Endometrial microvascular endothelial cells (primary cell): Measurements from ENCODE around the gene MAP1B. TPM values are rescaled to one million over a fixed set of nuclear protein-coding genes. Genes with fewer than 3 reads are reported as not detected.

Experiments
- in situ Hi-C: cut with HindIII; loops from 2 replicates; pipeline ENCODE4 v1.10.0; 2017; ENCODE audit warnings: low sequenced_read_pairs, low pct_unique_long_range_greater_than_20kb; ENCODE audit errors: inconsistent ontology term
- total RNA-seq: library from RNA; depleted of rRNA; stranded (reverse); fragments of >200 nt; gene quantifications from one replicate; pipeline ENCODE4 v1.2.3, GENCODE V29; 2015; ENCODE audit errors: inconsistent ontology term

Gene MAP1B
- total RNA-seq, 1 donor from 2014 or later: 226 TPM

DNA sequence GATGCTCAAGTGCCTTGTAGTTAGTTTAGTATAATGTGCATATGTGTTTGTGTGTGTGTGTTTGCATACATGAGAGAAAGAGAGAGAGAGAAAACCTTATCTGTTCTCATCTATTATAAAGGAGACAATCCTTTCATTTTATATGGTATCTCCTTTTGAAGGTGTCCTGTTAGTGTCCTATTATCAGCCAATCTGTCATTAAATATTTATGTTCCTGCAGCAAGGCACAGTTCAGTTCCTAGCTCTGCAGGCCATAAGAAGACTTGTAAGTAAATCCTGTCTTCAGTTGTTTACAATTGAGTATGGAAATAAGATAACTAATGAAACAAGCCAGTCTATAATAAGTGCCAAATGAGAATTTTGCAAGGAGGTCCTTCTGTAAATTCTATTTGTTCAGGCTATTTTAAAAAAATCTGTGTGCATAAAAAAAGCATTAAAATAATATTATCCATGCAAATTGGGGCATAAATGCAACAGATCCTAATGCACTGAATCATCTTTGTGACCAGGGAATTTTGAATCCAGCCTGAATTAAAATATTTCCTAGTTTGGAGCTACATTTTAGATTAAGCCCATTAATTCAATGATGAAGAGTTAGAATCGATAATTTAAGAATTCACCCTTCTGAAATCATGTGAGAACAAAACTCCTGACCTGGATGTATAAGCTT lies 18.1 kb downstream of the MAP1B start:
- in situ Hi-C loops: no loop called here

DNA sequence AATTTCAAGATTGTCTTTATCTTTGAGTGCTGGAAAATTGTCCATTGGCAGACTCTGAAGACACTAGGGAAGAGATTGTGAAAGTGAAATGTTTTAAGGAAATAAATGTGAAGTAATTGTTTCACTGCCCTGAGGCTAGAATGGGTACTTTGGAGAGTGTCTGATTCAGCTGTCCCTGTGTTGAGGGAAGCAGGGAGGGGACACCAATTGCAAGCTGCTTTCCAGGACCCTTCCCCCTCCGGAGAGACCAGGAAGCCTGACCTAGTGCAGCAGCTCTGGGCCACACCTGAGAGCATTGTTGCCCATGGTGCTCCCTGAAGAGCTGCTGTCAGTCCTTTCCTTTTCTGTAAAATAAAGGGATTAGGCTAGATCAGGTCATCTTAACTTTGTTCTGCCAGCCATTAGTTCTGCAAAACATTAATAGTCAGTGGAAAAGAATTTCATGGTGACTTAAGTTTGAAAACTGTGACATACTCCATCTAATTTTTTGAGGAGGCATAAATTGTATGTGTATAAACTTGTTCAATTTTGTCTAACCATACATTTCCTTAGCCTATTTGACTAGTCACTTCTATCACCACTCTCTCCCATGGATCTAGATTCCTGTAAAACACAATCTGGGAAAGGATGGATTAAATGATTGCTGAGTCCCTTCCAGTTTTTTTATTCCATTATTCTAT lies 18.8 kb downstream of the MAP1B start:
- in situ Hi-C loops: no loop called here

DNA sequence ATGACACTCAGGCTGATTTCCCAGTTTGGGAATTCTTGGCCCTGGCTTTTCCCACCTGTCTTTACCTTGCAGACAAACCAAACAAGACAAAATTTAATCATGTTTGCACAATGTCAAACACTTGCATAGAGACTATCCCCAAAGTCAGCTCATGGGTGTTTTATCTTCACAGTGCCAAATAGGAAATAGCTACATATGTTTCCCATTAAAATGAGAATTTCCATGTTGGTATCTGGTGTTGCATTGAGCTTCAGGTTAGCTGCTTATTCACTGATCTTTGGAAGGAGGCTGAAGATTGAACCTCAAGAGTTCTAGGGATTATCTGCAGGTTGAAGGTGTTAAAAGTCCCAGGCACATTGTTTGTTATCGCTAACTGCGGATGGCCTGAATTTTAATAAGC lies 19.5 kb downstream of the MAP1B start:
- in situ Hi-C loops: no loop called here

DNA sequence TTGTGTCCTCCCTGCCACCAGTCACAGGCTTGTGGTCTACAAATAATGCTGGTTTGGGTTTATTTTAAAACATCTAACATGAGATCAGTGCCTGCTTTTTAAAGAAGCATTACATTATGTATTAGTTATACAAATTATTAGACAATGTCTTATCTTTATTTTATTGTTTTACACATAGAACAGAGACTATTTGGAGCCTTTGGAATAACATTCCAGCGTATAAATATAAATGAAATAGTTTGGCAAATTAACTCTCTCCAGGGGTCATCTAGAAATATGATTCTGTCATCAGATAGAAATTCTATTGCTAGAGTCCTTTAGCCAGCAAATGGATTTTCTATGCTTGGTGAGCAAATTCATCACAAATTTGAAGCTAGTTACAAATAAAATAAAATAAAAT lies 22.4 kb downstream of the MAP1B start:
- in situ Hi-C loops: loop anchor here (10.0 kb wide), 1 partner anchor 175 kb away; no protein-coding TSS in a partner anchor

DNA sequence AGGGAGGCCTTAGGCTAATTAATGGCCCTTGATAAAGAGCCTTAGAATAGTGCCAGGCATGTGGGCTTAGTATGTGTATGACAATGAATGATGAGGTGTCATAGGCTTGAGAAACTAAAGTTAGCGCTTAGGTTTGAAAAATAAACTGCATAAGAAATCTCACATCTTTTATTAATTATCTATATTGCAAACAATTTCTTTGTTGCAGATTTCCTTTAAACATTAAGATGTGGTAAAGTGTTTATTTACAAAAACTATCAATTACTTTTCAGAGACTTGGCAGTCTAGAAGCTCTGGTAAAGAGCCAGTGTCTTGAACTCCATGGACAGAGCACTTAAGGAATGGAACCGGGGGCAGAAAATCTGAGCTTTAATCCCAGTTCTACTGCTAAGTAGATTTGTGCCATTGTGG lies 23.1 kb downstream of the MAP1B start:
- in situ Hi-C loops: loop anchor here (10.0 kb wide), 1 partner anchor 174 kb away; no protein-coding TSS in a partner anchor

DNA sequence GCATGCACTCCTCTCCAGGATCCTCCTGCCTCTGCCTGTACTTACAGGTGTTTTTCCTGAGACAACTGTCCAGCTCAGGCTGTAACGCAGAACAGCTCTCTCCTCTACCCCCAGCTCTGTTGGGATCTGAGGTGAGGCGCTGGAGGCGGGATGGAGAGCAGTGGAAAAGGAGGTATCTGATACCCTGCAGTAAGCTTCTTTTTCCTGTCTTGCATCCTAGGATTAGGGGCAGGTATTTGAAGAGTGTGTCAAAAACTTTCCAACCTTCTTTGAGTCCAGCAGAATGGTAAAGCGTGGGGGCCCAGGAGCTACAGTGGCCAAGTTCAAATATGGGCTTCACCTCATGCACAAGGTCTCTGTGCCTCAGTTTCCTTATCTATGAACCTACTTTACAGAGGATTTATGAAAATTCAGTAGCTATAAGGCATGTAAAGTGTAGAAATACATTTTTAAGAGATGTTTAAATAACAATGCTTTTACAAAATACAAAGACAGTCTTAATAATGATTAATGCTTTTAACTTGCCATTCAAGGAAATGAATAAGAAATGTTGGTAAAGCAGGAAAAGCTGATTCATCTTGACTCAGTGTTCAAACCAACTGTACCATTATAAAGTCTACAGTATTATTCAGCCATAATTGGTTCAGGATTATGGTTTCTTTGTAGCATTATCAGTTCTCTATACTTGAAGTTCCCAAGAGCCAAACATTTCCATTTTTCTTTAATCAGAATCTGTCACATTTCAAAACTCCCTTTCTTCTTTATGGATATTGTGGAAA lies 26.1 kb downstream of the MAP1B start:
- in situ Hi-C loops: loop anchor here (10.0 kb wide), 1 partner anchor 171 kb away; no protein-coding TSS in a partner anchor

DNA sequence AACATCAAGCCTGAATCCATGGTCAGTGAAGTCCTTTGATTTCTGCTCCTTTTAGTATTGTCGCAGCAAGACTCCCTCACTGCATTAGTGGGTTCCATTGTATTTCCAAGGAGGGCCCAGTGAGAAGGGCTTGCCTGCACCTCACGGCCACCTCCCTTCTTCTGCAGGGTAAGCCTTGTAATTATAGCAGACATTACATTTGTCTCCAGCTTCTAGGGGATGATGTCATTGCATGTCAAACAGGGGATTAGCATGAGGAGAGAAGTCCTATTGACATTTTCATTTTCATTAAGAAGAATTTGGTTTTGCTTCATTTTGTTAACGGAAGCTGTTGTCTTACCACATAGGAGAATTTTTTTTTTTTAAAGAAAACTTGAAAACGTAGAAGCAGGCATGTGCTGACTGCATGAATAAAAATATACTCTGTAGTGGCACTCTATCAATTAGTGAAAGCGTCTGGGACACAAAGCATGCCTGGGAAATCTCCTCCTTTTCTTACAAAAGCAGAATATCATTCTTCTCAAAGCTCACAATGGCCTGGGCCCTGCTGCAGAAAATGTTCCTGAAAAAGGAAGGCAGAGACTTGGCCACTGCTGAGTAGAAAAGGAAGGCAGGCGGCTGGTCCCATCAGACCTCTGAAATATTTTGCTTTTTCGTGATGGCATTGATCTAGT lies 27.1 kb downstream of the MAP1B start:
- in situ Hi-C loops: loop anchor here (10.0 kb wide), 1 partner anchor 170 kb away; no protein-coding TSS in a partner anchor

DNA sequence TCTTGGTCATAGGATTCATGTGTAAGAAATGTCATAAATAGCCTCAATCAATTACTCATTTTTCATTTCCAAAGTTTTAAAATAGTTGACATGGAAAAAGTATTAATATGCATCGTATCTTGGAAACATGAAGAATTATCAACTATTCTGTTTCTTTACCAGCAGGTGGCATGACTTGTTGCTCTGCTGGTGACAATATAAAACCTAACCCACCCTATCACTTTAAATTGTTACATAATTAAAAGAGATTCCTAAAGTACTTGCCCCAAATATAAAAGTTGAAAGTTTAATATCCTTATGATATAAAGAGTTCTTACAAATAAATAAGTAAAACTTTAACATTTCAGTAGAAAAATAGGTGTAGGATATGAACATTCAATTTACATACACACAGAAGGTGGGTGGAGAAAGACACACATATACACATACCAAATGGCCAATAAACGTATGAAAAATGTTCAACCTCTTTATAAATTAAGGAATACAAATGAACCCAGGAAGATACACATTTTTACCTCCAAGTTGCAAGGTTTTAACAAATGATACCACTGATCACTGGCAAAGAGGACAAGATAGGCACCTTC lies 30.6 kb downstream of the MAP1B start:
- in situ Hi-C loops: loop anchor here (10.0 kb wide), 1 partner anchor 167 kb away; no protein-coding TSS in a partner anchor

DNA sequence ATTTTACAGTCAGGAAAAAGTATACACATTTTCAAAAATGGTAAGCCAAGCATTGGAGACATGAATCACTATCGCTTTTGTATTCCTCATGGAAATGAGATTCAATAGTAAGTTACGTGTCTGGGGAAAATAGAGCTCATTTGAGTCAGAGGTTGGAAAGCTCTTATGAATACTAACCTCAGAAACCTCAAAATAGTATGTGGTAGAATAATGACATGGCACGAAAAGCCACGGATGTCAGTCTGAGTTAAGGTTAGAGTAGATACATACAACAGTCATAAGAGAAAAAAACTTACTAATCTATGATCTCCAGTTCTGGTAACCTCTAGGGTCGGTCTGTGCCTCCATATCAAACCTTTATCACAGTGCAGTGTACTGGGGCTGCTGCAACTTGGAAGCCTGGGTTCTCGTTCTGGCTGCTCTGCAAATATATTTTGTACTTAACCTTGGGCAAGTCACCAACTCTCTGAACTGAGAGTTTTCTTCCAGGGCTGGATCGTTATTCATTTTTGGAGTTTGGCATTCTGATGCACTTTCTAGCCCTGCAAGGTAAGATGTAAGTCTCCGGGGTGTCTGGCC lies 31.8 kb downstream of the MAP1B start:
- in situ Hi-C loops: loop anchor here (10.0 kb wide), 1 partner anchor 166 kb away; no protein-coding TSS in a partner anchor

DNA sequence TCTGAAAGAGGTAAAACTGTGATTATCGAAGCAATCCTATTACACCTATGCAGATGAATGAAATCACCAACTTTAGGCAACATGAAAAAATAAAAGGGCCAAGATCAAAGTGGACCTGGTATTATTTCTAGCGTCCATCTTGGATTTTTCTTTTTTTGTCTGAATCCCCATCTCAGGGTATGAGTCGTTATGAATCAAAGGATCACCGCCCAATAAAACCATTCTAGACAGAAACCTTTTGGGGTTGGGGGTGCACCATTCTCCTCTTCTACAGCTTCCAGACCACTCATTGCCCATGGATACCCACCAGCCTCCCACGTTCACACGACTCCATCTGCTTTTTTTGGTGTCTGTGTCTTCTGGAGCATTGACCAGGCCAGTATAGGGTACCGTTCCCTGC lies 33.4 kb downstream of the MAP1B start:
- in situ Hi-C loops: no loop called here

DNA sequence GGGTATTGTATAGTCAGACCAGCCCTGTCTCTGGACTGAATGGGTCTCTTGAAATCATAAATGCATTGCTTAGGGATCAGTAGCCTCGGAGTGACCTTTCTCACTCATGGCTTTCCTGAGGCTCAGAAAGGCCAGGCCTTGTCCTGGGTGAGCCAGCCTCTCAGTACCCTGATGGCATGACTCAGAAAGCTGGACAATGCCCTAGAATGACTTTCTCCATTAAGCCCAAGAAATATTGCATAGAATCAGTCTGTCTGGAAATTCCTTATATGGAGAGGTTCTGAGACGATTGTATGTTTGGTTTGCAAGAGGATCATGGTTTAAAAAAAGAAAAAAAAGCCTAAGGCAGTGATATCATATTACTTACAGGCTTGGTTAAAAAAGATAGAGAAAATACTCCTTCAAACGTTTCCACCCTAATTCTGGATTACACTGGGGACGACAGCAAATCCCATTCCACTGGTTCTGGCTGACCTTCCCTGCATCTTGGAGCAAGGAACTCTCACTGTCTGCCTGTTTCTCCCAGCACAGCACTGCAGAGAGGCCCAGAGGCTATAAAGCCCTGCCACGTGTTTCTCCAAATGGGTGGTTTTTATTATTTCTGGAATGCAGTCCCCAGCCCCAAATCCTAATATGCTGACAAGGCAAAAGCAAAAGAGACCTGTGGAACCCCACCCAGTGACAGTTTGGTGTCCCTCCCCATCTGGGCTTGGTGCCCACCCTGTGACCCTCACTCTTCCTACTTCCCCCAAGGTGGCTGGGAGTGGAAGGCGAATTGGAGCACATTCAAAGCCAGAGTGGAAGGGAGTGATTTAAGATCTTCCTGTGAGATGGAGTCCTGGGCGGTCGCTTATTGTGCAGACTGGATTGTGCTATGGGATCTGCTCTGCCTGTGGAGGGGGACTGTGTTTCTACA lies 34.4 kb downstream of the MAP1B start:
- in situ Hi-C loops: no loop called here

DNA sequence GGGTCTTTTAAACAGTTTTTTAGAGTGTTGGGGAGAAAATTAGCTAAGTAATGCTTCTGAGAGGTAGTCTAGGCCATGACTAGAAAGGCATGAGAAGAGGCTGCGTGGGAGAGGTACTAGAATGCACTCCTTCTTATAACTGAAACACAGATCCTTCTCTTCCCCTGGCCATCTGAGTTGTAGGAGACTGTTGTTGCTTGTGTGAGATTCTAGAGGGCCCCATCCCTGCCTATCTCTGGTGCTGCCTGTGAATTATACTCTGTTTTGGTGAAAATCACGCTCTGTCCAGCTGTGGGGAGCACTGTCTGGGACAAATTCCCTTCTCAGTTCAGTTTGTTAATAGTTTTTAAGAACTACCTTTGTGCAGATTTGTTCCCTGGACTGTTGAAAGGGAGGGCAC lies 37.5 kb downstream of the MAP1B start:
- in situ Hi-C loops: no loop called here

DNA sequence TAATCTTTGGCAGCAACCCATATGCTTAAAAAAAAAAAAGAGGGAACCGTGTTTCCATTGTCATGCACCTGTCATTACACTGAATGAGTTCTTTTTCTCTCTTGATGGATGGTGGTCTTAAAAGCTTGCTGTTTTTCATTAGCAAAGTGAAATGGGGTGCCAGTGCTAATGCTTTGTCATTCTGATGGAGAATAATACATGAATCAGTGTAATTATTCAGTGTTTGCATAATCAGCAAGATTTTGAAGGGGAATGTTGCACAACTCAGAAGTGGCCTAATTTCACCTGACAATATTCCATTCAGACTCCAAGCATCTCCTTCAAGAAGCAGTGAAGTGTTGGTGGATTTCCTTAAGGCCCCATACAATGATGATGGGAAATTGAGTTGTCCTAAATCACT lies 38.1 kb downstream of the MAP1B start:
- in situ Hi-C loops: no loop called here

DNA sequence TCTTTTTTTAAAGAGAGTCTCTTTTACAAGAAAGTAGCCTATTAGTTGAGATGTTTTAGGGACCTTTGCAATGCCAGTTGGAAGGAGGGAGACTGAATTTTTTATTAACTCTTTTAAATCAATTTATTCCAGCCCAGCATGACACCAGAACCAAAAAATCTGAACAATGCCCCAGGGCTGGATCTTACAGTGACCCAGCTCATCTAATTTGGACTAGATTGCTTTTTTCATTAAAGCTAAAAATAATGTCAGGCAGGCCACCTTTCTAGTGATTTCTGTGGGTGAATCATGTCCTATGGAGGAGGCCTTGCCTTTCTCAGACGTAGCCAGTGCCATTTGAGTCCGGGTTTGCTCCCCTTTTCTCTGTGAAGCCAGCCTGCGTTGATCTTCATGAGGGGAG lies 38.8 kb downstream of the MAP1B start:
- in situ Hi-C loops: no loop called here

DNA sequence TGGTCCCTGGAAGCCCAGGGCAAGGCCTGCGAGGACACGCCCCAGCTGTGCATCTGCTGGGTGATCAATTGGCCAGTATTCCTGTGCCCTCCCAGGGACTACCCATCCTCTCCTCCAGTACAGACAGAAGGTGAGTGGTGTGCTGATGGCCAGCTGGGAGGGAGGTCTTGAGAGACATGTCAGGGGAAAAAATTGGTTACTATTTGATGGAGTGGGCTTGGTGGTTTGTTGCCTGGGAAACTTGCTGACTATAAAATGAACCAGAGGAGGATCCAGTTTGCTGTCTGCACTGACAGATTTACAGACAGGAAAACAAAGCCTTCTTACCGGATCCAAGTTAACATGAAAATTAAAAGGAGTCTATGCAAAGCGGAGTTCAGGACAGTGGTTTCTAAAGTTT lies 40.3 kb downstream of the MAP1B start:
- in situ Hi-C loops: no loop called here

DNA sequence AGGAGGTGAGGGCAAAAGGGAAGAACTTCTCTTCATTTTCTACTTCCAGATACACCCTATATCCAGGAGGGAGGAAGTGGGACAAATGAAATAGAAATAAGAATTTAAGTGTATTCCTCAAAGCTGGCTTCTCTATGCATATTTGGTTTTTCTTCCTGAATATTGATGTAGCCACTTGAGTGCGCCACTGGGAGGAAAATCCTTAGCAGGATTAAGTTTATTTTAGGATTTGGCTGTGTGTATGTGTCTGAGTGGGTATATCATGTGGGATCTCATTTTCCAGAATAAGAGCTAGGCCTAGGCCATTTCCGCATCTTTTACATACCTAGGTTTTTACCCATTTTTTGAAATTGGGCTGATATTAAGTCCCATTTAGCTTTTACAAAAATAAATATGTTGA lies 42.5 kb downstream of the MAP1B start:
- in situ Hi-C loops: no loop called here

DNA sequence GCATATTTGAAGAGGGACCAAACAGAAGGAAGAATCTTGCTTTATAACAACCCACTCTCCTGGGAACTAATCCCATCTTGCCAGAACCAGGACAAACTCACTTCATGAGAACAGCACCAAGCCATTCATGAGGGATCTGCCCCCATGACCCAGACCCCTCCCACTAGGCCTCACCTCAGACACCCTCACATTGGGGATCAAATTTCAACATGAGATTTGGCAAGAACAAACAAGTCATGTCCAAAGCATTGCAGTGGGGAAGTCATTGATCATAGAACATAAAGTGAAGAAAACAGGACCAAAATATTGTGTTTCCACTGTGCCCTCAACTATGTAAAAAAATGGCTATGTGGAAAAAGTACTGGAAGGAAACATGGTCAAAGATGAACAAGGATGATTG lies 43.9 kb downstream of the MAP1B start:
- in situ Hi-C loops: no loop called here
